ENCODE results near the gene DEFB108B.
A peak's percentile ranks its signal among the peaks of the same experiment; 100 is the strongest.
"Not testable (repeated sequence)": the region's sequence is repeated elsewhere in the genome, so short reads cannot be mapped to it uniquely, and the experiment has no call there.

The DEFB108B gene

GRCh38 chr11:71832811-71833210 lies at the start of gene DEFB108B:
Gene DEFB108B, plus strand, starts transcription at chr11:71833200. Its CDS starts 0 bp downstream, at chr11:71833200.
- DNase-seq, result not testable (repeated sequence)

GRCh38 chr11:71786114-71786847 lies 46.7 kb upstream of the DEFB108B start:
- not testable (repeated sequence) for DNase-seq

- DNase-seq, result peak; percentile 99
These were observed 46.2 kb upstream of the DEFB108B start for GRCh38 chr11:71786848-71787097.

- peak; percentile 87 for DNase-seq
These were observed 45.7 kb upstream of the DEFB108B start for GRCh38 chr11:71787098-71787823.

GRCh38 chr11:71787824-71788454 lies 45.1 kb upstream of the DEFB108B start:
- DNase-seq, result peak; percentile 23

- not testable (repeated sequence) for DNase-seq
These were observed 43.4 kb upstream of the DEFB108B start for GRCh38 chr11:71789444-71790196.

GRCh38 chr11:71791111-71791510 lies 41.9 kb upstream of the DEFB108B start:
- not testable (repeated sequence) for DNase-seq

- DNase-seq, result peak; percentile 56
These were observed 40.3 kb upstream of the DEFB108B start for GRCh38 chr11:71792621-71793235.

- DNase-seq, result not testable (repeated sequence)
These were observed 38.5 kb upstream of the DEFB108B start for GRCh38 chr11:71794386-71795040.

- not testable (repeated sequence) for DNase-seq
These were observed 37.8 kb upstream of the DEFB108B start for GRCh38 chr11:71795236-71795635.

- DNase-seq, result not testable (repeated sequence)
These were observed 37.0 kb upstream of the DEFB108B start for GRCh38 chr11:71796016-71796415.

GRCh38 chr11:71796781-71797180 lies 36.2 kb upstream of the DEFB108B start:
- DNase-seq, result not testable (repeated sequence)

- not testable (repeated sequence) for DNase-seq
These were observed 33.4 kb upstream of the DEFB108B start for GRCh38 chr11:71799556-71800128.

- DNase-seq, result peak; percentile 86
These were observed 32.6 kb upstream of the DEFB108B start for GRCh38 chr11:71800335-71800953.

- not testable (repeated sequence) for DNase-seq
These were observed 32.0 kb upstream of the DEFB108B start for GRCh38 chr11:71801026-71801425.

GRCh38 chr11:71802874-71803273 lies 30.1 kb upstream of the DEFB108B start:
- DNase-seq, result not testable (repeated sequence)

GRCh38 chr11:71804158-71804947 lies 28.6 kb upstream of the DEFB108B start:
- DNase-seq, result not testable (repeated sequence)

- not testable (repeated sequence) for DNase-seq
These were observed 20.5 kb upstream of the DEFB108B start for GRCh38 chr11:71812529-71812928.

- peak; percentile 85 for DNase-seq
These were observed 19.3 kb upstream of the DEFB108B start for GRCh38 chr11:71813481-71814355.
